Motor neuron (in vitro differentiated cells): ENCODE results near the gene CABYR. TPM values are rescaled to one million over a fixed set of nuclear protein-coding genes. Genes with fewer than 3 reads are reported as not detected.

Experiments
- ATAC-seq, 8 experiments: fragments of 200-7000 bp; cut with Tn5 transposase; replicated peaks in 6 of 8; 2 replicates each; pipeline ENCODE4 v1.8.0; 2021; ENCODE audit warnings: mild to moderate bottlenecking in 8 of 8, moderate library complexity in 8 of 8
- H3K27ac ChIP-seq, 2 donors: fragments of 250-450 bp; sonication (Bioruptor Pico); 2 replicates each; pipeline ENCODE4 v1.9.0; 2021; ENCODE audit warnings: antibody characterized with exemption in 2 of 2, mild to moderate bottlenecking in 2 of 2, moderate library complexity in 1 of 2
- H3K4me1 ChIP-seq, 2 donors: fragments of 250-450 bp; sonication (Bioruptor Pico); replicated peaks in 1 of 2; 2 replicates each; pipeline ENCODE4 v1.6.1; 2021; ENCODE audit warnings: antibody characterized with exemption in 2 of 2, mild to moderate bottlenecking in 2 of 2, moderate library complexity in 1 of 2
- H3K4me3 ChIP-seq, 5 donors: fragments of 250-450 bp; sonication (Bioruptor Pico); 2 replicates each; pipeline ENCODE4 v1.9.0; 2021; ENCODE audit warnings: antibody characterized with exemption in 5 of 5, mild to moderate bottlenecking in 5 of 5, moderate library complexity in 4 of 5
- WGBS, 10 experiments: fragments of 450-650 bp; shearing (Covaris generic); methylation state at CpG; one replicate each; pipeline ENCODE4 v1.0.0; 2022; 5-methylcytosine and 5-hydroxymethylcytosine counted together
- in situ Hi-C, 9 experiments: fragments of 400-800 bp; cut with MboI; loops; one replicate each; pipeline ENCODE4 v1.15.0; 2021; ENCODE audit warnings: low sequenced_read_pairs in 9 of 9, low pct_unique_long_range_greater_than_20kb in 2 of 9; ENCODE audit not compliant: unreplicated experiment in 9 of 9
- total RNA-seq, 8 experiments: library from RNA; unstranded; fragments of 300-600 nt; gene quantifications; 2 replicates each; pipeline versions ENCODE4 v1.2.3 to v1.2.4, GENCODE V29; 2022

CABYR gene
- total RNA-seq, 8 experiments from 2014 or later = 4.2 to 13.9 (median 6.8) TPM

- H3K27ac ChIP-seq = peak overlapping the region in 1 of 2 donors; percentile 79
- peak in 5 of 8 experiments; percentile 90 to 96 (median 94) for ATAC-seq
- H3K4me1 ChIP-seq = peaks cover 2 to 10% of the 10 kb centered on the region in 2 donors
- no peak overlapping the region for H3K4me3 ChIP-seq
- in situ Hi-C loops = loop anchor here in 2 of 9 experiments (10.0 to 25.0 kb wide), 2 partner anchors 158 to 601 kb away; partner anchors contain the start of gene RMC1 (in 1 of the 2)
- 65 to 100% (median 81%) methylated on average over 1 to 12 of the region's 15 CpGs; no CpG with 5 or more reads in 1 of the 10 experiments for WGBS, 10 experiments
These were observed 25.8 kb upstream of the CABYR start for GRCh38 chr18:24112874-24113615.

- ATAC-seq = no peak
- WGBS, 10 experiments = 76 to 100% (median 89%) methylated on average over 1 to 4 of the region's 4 CpGs
- Histone ChIP-seq H3K4me1 (peaks cover 2 to 10% of the 10 kb centered on the region in 2 donors), H3K27ac (no peak overlapping the region), H3K4me3 (no peak overlapping the region)
- in situ Hi-C loops = loop anchor here in 2 of 9 experiments (10.0 to 25.0 kb wide), 2 partner anchors 160 to 603 kb away; partner anchors contain the start of gene RMC1 (in 1 of the 2)
These were observed 23.8 kb upstream of the CABYR start for GRCh38 chr18:24114924-24115549.

- Histone ChIP-seq H3K27ac (no peak overlapping the region), H3K4me3 (no peak overlapping the region), H3K4me1 (peaks cover 2 to 10% of the 10 kb centered on the region in 2 donors)
- ATAC-seq = no peak
- in situ Hi-C loops = loop anchor here in 2 of 9 experiments (10.0 to 25.0 kb wide), 2 partner anchors 161 to 603 kb away; partner anchors contain the start of gene RMC1 (in 1 of the 2)
- 40 to 86% (median 81%) methylated on average over 1 to 2 of the region's 2 CpGs; no CpG with 5 or more reads in 2 of the 10 experiments for WGBS, 10 experiments
These were observed 23.2 kb upstream of the CABYR start for GRCh38 chr18:24115628-24116027.

- WGBS, 10 experiments = 0 to 80% (median 53%) methylated on average over 2 to 7 of the region's 8 CpGs; no CpG with 5 or more reads in 1 of the 10 experiments
- no peaks in the 10 kb centered on the region for H3K4me1 ChIP-seq
- no peak overlapping the region for H3K27ac ChIP-seq
- H3K4me3 ChIP-seq = no peak overlapping the region
- ATAC-seq = peak; percentile 30 to 72 (median 46)
- in situ Hi-C loops = loop anchor here in 2 of 9 experiments (10.0 to 25.0 kb wide), 2 partner anchors 164 to 607 kb away; partner anchors contain the start of gene RMC1 (in 1 of the 2)
These were observed 19.9 kb upstream of the CABYR start for GRCh38 chr18:24118750-24119577.

GRCh38 chr18:24120676-24121075 is 18.2 kb upstream of the CABYR start:
- in situ Hi-C loops = loop anchor here in 1 of 9 experiments (25.0 kb wide), 1 partner anchor 608 kb away; the partner anchor contains the start of gene RMC1
- 92 to 100% (median 100%) methylated on average over 1 to 4 of the region's 4 CpGs; no CpG with 5 or more reads in 1 of the 10 experiments for WGBS, 10 experiments
- ATAC-seq = no peak
- no peaks in the 10 kb centered on the region for H3K4me1 ChIP-seq
- H3K4me3 ChIP-seq = no peak overlapping the region
- H3K27ac ChIP-seq = no peak overlapping the region

DNA sequence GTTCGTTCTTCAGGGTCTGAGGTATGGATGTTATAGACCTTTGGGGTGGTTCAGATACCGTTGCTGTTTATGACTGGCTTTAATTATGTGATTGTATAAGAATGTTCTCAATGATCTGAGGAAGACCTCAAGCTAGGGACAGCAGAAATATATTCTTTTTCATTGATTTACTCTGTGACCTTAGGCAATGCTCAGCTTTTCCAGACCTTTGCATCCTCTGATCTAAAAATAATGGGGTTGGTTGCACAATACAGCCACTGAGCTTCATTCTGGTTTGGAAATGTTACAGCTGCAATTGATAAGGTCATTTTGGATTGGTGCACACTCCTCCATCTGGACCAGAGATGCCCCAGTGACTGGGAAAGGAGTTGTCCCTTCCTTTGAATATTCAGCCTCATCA is 17.2 kb upstream of the CABYR start:
- 83 to 100% (median 92%) methylated on average over 1 to 2 of the region's 2 CpGs; no CpG with 5 or more reads in 3 of the 10 experiments for WGBS, 10 experiments
- no peak overlapping the region for H3K27ac ChIP-seq
- in situ Hi-C loops = loop anchor here in 1 of 9 experiments (25.0 kb wide), 1 partner anchor 609 kb away; the partner anchor contains the start of gene RMC1
- H3K4me1 ChIP-seq = no peaks in the 10 kb centered on the region
- no peak overlapping the region for H3K4me3 ChIP-seq
- no peak for ATAC-seq

DNA sequence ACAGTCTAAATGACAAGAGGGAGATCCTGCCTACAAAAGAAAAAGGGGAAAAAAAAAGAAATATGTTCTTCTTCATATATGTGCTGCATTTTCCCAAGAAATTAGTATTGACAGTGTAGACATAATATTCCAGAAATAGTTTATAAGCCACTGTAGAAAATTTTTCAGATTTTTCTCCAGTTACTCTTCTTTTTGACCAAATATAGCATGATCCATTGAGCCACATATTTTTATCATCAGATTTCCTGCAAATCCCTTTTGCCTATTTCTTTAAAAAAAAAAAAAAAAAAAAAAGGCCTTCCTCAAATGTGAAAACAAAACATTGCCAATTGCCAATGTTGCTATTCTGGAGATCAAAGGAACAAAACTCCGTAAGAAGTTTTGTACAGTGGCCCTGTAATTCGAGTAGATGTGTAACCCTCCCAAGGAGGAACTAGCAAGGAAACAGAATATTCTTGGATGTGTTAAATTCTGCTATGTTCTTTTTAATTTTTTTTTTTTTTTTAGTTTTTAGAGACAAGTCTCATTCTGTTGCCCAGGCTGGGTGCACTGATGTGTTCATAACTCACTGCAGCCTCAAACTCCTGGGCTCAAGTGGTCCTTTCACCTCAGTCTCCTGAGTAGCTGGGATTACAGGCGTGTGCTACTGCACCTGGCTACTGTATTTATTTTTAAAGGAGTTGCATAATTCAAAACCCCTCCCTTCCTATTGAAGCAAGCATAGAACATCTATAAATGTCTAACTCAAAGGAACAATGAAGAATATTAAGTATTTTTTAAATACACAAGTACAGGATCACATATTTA is 12.5 kb upstream of the CABYR start:
- in situ Hi-C loops = no loop called here
- 15 to 100% (median 86%) methylated on average over 1 to 3 of the region's 3 CpGs; no CpG with 5 or more reads in 1 of the 10 experiments for WGBS, 10 experiments
- H3K4me3 ChIP-seq = no peak overlapping the region
- ATAC-seq = peak in 2 of 8 experiments; percentile 51 to 64
- no peak overlapping the region for H3K27ac ChIP-seq
- no peaks in the 10 kb centered on the region for H3K4me1 ChIP-seq

GRCh38 chr18:24127735-24128134 is 11.1 kb upstream of the CABYR start:
- ATAC-seq = no peak
- Histone ChIP-seq H3K27ac (no peak overlapping the region), H3K4me1 (no peaks in the 10 kb centered on the region), H3K4me3 (no peak overlapping the region)
- in situ Hi-C loops = no loop called here
- 86 to 100% (median 91%) methylated on average over 2 of the region's 3 CpGs; no CpG with 5 or more reads in 6 of the 10 experiments for WGBS, 10 experiments

GRCh38 chr18:24128700-24129099 is 10.2 kb upstream of the CABYR start:
- Histone ChIP-seq H3K27ac (no peak overlapping the region), H3K4me3 (no peak overlapping the region), H3K4me1 (no peaks in the 10 kb centered on the region)
- in situ Hi-C loops = no loop called here
- ATAC-seq = no peak
- 81 to 100% (median 98%) methylated on average over 2 to 4 of the region's 4 CpGs; no CpG with 5 or more reads in 2 of the 10 experiments for WGBS, 10 experiments

DNA sequence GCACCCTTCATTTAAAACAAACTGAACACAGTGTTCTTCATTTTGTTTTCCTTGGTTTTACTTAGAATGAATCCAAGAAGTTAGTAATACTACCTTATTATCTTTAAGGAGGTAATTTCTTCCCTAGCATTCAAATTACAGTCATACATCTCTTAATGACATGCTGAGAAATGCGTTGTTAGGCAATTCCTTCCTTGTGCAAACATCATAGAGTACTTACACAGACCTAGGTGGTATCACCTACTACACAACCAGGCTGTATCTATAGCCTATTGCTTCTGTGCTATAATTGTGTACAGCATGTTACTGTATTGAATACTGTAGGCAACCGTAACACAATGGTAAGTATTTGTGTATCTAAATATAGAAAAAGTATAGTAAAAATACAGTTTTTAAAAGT is 8.4 kb upstream of the CABYR start:
- Histone ChIP-seq H3K27ac (no peak overlapping the region), H3K4me3 (no peak overlapping the region), H3K4me1 (no peaks in the 10 kb centered on the region)
- no peak for ATAC-seq
- 20 to 100% (median 61%) methylated on average over 1 to 2 of the region's 2 CpGs; no CpG with 5 or more reads in 1 of the 10 experiments for WGBS, 10 experiments
- in situ Hi-C loops = no loop called here

DNA sequence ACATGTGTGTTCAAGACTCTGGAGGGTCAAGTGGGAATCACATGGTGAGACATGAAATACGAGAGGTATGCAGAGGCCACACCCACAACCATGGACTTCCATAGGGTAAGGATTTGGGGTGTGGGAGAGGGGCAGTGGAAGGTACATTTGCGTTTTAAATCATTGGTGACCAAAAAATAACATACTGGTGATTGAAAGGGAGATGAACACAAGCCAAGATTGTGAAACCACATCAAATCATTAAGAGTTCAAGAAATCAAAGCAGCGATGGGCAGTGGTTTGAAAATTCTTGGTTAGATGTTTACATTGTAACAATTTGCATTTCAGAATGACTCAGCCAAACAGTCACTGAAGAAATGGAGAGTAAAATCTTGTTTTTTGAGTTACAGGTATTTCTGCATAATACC is 1.9 kb upstream of the CABYR start:
- in situ Hi-C loops = no loop called here
- peak in 2 of 8 experiments; percentile 3 to 6 for ATAC-seq
- 8 to 100% (median 73%) methylated on average over 1 to 3 of the region's 3 CpGs; no CpG with 5 or more reads in 2 of the 10 experiments for WGBS, 10 experiments

GRCh38 chr18:24138409-24138788 is 463 bp upstream of the CABYR start:
- H3K27ac ChIP-seq = no peak overlapping the region

More for the DNA sequence above, 1.9 kb upstream of the CABYR start:
- Histone ChIP-seq H3K4me3 (no peak overlapping the region), H3K4me1 (no peaks in the 10 kb centered on the region), H3K27ac (no peak overlapping the region)

More at GRCh38 chr18:24138409-24138788, 463 bp upstream of the CABYR start:
- Histone ChIP-seq H3K4me1 (no peaks in the 10 kb centered on the region), H3K4me3 (peak overlapping the region; percentile 36 to 42 (median 41))
- ATAC-seq = peak; percentile 6 to 53 (median 36)
- WGBS, 10 experiments = 0 to 100% (median 41%) methylated on average over 1 to 7 of the region's 7 CpGs; no CpG with 5 or more reads in 1 of the 10 experiments
- in situ Hi-C loops = no loop called here
